GM10847 (cell line): Measurements from ENCODE around the gene NMNAT2.

Experiments
- POLR2A ChIP-seq: IDR thresholded peaks from 2 replicates; pipeline ENCODE4 v1.6.1; 2011; ENCODE audit not compliant: insufficient read length; ENCODE audit errors: extremely low read depth

The NMNAT2 gene

DNA sequence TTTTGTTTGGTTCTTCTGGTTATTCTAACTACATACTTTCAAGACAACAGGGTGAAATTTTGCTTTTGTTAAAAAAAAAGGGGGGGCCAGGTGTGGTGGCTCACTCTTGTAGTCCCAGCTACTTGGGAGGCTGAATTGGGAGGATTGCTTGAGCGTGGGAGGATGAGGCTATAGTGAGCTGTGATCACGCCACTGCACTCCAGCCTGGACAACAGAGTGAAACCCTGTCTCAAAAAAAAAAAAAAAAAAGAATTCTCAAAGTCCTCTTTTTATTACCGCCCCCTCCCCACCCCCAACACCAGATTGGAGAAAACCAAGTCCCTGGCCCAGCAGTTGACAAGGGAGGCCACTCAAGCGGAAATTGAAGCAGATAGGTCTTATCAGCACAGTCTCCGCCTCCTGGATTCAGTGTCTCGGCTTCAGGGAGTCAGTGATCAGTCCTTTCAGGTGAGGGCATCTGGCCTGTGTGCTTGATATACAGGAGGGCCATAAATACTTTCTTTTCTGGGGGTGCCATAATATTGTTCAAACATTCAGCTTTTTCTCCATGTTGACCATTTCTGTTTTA lies 181.9 kb downstream of the NMNAT2 start:
- no peak for TF ChIP-seq POLR2A

GRCh38 chr1:183235503-183235902 lies 182.7 kb downstream of the NMNAT2 start:
- TF ChIP-seq POLR2A: no peak

DNA sequence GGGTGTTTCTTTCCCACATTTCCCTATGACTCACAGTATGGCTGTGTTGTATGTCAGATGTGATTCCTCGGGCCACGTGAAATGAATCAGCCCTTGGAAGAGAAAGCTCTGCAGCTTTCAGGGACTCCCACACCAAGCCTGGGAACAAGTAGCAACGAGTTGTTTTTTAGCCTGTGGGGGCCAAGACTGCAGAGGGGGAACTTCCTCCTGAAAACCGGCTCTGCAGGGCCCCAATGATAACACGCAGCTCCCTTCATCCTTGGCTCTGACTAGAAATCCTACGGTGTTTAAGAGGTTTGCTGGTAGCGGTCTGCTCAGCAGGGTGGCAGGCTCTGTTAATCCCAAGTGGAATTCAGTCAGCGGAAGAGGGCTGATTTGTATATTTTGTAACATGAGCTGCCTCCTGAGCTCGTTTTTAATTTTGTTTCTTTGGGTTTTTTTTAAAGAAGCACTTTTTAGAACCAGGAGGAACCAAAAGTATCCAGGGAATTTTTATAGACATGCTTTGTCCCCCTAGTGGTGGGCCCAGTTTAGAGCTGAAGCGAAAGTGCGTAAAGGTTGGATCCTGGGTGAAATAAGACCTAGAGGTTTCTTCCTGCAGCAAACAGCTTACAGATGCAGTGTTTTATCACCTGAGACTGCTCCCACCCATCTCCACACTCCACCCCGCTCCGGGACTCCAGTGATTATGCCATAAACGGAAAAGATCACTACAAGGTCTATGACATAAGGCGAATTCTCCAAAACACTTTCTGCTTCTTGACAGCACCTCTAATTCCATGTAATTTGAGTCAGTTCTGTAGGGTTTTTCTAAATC lies 183.3 kb downstream of the NMNAT2 start:
- no peak for TF ChIP-seq POLR2A

DNA sequence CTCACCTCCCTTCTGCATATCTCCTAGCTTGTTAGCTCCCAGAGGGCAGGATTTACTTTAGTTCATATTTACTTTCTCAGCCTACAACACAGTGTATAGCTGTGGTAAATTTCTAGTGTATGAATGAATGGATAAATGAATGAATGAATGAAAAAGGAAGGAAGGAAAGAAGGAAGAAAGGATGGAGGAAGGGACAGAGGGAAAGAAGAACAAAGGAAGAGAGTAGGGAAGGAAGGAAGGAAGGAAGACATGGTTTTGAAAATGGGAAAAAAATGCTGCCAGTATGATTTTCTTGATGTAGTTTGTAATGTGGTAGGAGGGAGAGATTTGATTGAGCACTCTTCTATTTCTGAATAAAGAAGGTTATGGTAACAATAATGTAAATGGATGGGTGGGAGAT lies 185.1 kb downstream of the NMNAT2 start:
- no peak for TF ChIP-seq POLR2A

- no peak for TF ChIP-seq POLR2A
These were observed 186.6 kb downstream of the NMNAT2 start for GRCh38 chr1:183231545-183231944.

- no peak for TF ChIP-seq POLR2A
These were observed 187.8 kb downstream of the NMNAT2 start for GRCh38 chr1:183230413-183230812.

DNA sequence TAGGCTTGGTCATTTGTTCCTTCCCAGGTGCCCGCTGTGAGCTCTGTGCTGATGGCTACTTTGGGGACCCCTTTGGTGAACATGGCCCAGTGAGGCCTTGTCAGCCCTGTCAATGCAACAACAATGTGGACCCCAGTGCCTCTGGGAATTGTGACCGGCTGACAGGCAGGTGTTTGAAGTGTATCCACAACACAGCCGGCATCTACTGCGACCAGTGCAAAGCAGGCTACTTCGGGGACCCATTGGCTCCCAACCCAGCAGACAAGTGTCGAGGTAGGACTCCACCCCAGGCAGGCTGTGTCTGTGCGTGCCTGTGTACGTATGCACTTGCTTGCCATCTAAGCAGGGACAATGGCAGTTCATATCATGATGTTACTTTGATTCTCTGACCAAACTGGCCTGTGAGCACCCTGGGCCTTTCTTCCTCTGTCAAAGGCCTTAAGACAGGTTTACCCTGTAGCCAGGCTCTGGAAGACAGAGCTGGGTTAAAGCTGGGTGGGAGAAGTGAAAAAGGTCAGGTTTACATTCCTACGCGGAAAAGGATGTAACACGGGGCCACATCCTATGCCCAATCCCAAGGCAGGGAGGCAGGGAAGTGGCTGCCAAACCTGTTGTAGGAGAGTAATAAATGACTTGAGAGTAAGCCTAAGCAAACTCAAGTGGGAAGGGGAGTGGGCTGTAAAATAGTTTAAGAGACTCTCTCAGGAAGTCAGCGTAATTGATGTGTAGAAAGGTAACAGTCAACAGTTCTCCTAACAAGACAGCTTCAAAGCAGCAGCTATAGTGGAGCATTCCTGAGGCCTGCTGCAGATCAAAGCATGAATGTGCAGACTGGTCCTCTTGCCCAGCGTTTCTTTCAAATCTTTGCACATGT lies 189.6 kb downstream of the NMNAT2 start:
- no peak for TF ChIP-seq POLR2A

- TF ChIP-seq POLR2A: no peak
These were observed 190.5 kb downstream of the NMNAT2 start for GRCh38 chr1:183227422-183228346.

DNA sequence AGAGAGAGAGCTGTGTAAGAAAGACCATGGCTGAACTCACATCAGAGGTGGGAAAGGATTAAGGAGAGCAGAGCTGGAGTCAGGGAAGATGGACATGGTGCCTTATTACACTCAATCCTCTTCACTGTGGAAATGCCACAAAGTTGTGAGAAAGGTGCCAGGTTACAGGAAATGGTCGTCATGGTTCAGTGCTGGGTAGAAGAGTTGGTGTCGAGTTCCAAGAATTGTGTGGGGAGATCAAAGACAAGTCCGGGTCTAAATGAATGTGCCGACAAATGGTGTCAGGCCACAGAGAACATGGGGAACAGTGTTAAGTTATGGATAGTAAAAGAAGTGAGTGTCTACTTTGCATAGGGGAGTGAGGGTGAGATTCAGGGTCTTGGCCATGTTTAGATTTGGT lies 191.2 kb downstream of the NMNAT2 start:
- TF ChIP-seq POLR2A: no peak

DNA sequence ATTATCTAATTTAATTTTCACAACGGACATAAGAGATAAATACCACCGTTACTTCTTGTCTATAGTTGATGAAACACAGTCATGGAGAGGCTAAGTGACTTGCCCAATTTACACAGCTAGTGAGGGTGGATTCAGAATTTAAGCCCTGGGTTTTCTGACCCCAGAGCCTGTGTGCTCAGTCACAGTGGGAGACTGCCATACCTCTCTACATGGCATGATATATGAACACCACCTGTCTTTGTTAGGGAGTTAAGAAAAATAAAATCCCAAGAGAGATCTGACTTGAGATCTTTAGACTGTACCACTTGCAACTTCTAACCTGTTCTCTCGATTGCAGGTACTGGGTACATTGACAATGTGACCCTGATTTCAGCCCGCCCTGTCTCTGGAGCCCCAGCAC lies 191.8 kb downstream of the NMNAT2 start:
- no peak for TF ChIP-seq POLR2A

GRCh38 chr1:183223467-183223866 lies 194.7 kb downstream of the NMNAT2 start:
- no peak for TF ChIP-seq POLR2A

GRCh38 chr1:183222909-183223308 lies 195.3 kb downstream of the NMNAT2 start:
- no peak for TF ChIP-seq POLR2A

DNA sequence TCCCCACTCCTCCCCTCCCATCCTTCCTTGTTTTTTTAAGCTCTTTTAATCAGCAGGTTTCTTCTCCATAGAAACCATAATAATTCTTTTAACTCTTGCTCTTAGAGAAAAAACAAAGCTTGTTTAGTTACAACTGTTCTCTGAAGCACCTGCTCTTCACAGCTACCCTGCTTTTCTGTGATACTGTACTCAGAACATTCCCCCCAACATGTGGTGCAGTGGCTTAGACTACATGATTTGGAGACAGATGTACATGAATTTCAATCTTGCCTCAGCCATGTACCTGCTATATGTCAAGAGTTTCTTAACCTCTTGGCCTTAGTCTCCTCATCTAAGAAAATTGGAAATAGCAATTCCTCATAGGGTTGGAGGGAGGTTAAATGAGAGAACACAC lies 198.6 kb downstream of the NMNAT2 start:
- no peak for TF ChIP-seq POLR2A

DNA sequence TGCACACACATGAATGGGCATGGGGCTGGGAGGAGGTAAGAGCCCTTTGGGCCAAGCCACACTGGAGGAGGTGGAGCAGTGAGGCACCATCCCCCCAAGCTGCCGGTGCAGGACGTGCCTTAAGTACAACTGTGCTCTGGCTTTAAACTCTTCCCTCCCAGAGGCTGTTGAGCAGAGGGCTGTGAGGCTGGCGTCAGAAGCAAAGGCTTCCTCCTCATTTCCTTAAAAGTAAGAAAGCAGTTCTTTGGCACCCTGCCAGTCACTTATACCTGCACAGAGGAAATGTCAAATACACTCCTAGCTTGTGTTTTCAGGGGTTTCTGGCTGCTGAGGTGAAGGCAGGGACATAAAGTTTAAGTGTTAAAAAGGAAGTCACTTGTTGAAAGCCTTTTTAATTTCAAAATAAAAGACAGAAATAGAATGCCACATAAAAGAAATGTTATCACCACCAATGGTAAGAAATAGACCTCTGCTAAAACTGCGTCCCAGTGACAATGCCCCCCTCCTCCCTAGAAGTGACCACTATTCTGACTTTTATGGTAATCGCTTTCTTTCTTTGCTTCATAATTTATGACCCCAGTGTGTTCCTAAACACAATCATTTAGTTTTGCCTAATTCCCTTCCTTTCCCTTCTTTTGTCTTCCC lies 199.1 kb downstream of the NMNAT2 start:
- TF ChIP-seq POLR2A: no peak
